ENCODE data around the gene KNG1.
A peak's percentile ranks its signal among the peaks of the same experiment; 100 is the strongest.

The KNG1 gene

DNA sequence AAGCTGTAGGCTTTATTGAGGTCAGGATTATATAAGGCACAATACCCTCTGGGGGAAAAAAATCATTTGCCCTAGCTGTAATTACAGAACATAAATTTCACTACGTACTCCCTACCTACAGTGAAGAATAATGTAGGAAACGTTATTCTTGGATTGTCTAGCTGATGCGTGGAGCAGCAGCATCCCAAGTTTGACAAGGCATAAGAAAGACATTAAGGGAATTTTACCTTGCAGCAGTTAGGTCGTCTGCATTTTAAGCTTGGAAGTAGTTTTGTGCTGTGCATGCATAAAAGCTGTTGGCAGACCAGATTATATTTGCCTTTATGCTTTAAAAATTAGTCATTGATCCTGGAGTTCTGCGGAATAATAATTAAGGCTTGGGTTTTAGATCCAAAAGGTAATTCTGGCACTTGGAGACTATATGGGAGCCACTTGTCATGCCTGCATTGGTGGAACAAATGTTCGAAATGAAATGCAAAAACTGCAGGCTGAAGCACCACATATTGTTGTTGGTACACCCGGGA lies 68.4 kb downstream of the KNG1 start:
- peak overlapping the region; percentile 89 for H3K4me3 ChIP-seq (ENCODE audit: low read depth, low read length)
- TF ChIP-seq, protein P1, sequence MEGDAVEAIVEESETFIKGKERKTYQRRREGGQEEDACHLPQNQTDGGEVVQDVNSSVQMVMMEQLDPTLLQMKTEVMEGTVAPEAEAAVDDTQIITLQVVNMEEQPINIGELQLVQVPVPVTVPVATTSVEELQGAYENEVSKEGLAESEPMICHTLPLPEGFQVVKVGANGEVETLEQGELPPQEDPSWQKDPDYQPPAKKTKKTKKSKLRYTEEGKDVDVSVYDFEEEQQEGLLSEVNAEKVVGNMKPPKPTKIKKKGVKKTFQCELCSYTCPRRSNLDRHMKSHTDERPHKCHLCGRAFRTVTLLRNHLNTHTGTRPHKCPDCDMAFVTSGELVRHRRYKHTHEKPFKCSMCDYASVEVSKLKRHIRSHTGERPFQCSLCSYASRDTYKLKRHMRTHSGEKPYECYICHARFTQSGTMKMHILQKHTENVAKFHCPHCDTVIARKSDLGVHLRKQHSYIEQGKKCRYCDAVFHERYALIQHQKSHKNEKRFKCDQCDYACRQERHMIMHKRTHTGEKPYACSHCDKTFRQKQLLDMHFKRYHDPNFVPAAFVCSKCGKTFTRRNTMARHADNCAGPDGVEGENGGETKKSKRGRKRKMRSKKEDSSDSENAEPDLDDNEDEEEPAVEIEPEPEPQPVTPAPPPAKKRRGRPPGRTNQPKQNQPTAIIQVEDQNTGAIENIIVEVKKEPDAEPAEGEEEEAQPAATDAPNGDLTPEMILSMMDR (IDR thresholded peaks at IDR 0.05; ENCODE audit: borderline replicate concordance, insufficient read depth, low read depth, low read length) = no peak

DNA sequence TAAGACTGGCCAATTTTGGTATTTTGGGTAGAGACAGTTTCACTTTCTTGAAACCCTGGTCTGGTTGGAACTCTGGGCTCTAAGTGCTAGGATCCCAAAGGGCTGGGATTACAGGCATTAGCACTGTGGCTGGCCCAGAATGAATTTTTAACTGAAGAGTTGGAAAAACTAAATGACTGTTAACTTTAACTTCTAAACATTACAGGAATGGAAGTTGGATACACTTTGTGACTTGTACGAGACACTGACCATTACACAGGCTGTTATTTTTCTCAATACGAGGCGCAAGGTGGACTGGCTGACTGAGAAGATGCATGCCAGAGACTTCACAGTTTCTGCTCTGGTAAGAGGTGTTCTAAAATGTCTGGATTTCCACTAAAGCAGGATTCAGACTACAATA lies 69.8 kb downstream of the KNG1 start:
- peak overlapping the region; percentile 18 for H3K4me3 ChIP-seq (ENCODE audit: low read depth, low read length)
- TF ChIP-seq, protein P1 (IDR thresholded peaks at IDR 0.05; ENCODE audit: borderline replicate concordance, insufficient read depth, low read depth, low read length) = no peak

DNA sequence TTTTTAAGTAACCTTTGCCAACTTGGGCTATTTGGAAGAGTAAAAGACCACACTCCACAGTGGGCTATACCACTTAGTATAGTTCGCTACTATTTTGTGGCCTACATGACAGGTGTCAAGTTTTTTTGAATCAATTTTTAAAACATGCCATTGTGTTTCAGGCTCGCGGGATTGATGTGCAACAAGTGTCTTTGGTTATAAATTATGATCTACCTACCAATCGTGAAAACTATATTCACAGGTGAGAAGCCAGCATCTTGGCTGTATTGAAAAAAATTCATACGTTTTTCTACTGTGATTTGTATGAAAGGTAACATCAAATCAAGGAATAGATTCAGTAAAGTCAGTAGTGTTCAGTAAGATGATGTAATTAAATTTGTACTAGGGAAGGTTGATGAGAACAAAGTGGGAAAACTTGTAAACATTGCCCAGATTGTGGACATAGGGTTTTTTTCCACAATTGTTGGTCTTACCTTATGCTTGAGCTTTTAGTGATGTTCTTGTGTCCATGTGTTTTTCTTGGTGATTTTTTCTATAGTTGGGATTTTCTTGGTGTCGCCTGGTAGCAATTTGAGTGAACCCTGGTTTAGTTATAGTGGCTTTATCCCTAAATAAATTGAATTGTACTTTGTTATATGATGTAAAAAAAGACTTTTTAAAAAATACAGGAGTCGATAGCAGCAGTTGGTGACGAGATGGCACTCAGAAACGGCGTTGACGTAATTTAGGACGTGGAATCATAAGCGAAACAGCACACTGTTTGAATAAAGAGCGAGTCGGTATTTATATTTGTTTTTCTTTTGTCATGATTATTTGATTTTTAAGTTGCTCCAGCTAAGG lies 70.7 kb downstream of the KNG1 start:
- TF ChIP-seq, protein P1 (IDR thresholded peaks at IDR 0.05; ENCODE audit: borderline replicate concordance, insufficient read depth, low read depth, low read length) = no peak
- H3K4me3 ChIP-seq (ENCODE audit: low read depth, low read length) = no peak overlapping the region

DNA sequence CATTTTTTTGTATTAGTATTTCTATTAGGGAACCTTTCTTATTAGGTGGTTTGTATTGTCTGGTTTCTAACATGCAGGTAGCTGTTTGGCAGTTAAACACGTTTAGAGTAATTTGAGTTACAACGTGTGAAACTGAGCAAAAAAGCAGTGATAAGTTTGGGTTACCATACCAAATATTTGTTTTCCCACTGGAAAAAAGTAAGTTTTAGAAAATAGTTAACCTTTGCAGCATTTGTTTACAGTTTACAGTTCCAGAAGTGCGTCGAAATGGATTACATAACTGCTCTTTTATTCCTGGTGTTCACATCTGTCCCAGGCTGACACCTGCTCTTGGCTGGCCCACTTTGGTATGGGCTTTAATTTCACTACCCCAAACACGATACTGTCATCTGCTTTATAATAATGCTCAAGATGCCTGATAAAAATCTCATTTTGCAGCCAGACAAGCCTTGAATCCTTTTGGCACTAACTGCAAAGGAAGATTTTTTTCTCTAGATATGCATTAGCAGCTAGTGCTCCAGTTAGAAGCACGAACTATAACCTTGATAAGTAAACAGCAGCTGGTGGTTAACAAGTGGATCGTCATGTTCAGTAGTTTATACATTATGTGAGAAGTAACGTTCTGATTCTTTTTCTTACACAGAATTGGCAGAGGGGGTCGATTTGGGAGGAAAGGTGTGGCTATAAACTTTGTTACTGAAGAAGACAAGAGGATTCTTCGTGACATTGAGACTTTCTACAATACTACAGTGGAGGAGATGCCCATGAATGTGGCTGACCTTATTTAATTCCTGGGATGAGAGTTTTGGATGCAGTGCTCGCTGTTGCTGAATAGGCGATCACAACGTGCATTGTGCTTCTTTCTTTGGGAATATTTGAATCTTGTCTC lies 71.6 kb downstream of the KNG1 start:
- TF ChIP-seq, protein P1 (IDR thresholded peaks at IDR 0.05; ENCODE audit: borderline replicate concordance, insufficient read depth, low read depth, low read length) = no peak
- H3K4me3 ChIP-seq (ENCODE audit: low read depth, low read length) = no peak overlapping the region

DNA sequence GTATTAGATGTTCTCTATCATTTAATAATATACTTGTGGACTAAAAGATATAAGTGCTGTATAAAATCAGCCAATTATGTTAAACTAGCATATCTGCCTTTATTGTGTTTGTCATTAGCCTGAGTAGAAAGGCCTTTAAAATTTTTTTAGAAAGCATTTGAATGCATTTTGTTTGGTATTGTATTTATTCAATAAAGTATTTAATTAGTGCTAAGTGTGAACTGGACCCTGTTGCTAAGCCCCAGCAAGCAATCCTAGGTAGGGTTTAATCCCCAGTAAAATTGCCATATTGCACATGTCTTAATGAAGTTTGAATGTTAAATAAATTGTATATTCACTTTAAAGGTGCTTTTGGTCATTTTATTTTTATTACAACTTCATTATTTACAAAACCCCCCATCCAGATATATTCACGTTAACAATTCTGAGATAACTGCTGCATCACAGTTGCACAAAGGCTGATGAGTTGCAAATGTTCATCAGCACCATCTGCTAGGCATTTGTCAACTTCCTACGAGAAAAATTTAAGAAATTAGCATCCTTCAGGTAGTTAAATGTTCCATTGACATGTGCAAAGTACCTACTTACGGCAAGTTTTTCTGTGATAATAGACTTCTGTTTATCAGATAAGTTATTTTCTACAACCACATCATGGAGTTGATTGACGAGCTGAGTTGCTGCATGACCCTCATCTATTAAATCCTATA lies 72.5 kb downstream of the KNG1 start:
- TF ChIP-seq, protein P1 (IDR thresholded peaks at IDR 0.05; ENCODE audit: borderline replicate concordance, insufficient read depth, low read depth, low read length) = no peak
- H3K4me3 ChIP-seq (ENCODE audit: low read depth, low read length) = no peak overlapping the region

DNA sequence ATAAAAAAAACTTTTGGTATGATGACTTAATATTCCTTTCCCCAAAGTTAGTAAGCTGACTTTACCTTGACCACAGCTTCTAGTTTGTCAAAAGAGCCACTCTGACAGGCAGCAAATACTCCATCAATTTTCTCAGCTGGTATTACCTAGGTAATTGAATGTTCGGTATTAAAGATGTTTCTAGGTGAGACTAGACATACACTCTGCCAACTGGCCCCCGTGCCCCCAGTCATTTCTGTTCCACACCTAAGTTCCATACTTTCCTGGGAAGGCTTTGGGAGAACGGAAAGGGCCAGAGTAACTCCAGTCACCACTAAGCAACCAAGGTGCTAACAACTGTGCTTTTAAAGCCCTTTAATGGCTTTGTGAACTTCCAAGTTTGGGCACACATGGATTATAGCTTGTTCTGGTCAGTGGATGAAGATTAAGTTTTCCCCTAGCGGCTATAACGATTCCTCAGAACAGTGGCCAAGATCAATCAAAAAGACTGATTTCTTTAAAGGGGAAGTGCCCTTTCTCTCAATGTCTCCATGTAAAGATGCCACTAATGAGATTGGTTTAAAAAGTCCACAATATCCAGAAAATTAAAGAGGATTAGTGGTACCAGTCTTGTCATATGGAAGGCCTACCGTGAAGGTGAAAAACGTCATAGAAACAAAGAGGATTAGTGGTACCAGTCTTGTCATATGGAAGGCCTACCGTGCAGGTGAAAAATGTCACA lies 73.3 kb downstream of the KNG1 start:
- TF ChIP-seq, protein P1 (IDR thresholded peaks at IDR 0.05; ENCODE audit: borderline replicate concordance, insufficient read depth, low read depth, low read length) = no peak
- H3K4me3 ChIP-seq (ENCODE audit: low read depth, low read length) = no peak overlapping the region

All from GM12875 (cell line).